PC-3 (cell line): ENCODE measurements around the gene SAMD11. TPM values are rescaled to one million over a fixed set of nuclear protein-coding genes. Genes with fewer than 3 reads are reported as not detected.

Experiments
- ATAC-seq: fragments of 200-7000 bp; cut with Tn5 transposase; 2 replicates; pipeline ENCODE4 v1.9.1; 2020; ENCODE audit warnings: mild to moderate bottlenecking, moderate library complexity
- BruUV-seq: library from RNA; stranded (reverse); fragments of 400-500 nt; replicated peaks from 2 replicates; lab custom pipeline; 2021; lab: Mats Ljungman, UMichigan
- CTCF ChIA-PET: fragments of 300-600 bp; sonication (Branson Sonifier 250); formaldehyde crosslinking; loops from one replicate; lab custom pipeline; 2022; ENCODE audit warnings: antibody characterized with exemption; lab: Charles Lee
- POLR2A ChIA-PET: fragments of 300-600 bp; sonication (Branson Sonifier 250); formaldehyde crosslinking; loops from one replicate; lab custom pipeline; 2022; ENCODE audit warnings: antibody characterized with exemption; ENCODE audit not compliant: unreplicated experiment; lab: Charles Lee
- DNase-seq: peaks from one replicate; pipeline ENCODE4 v3.0.0-alpha.2; 2015
- H2AFZ ChIP-seq: fragments of 300-600 bp; sonication (generic); 2 replicates; pipeline ENCODE4 v1.6.0; 2016; ENCODE audit warnings: antibody characterized with exemption, low read length
- H3F3A ChIP-seq: fragments of 300-600 bp; sonication (generic); one replicate; pipeline ENCODE4 v1.6.0; 2017; ENCODE audit warnings: antibody characterized with exemption, low read length, control low read depth, mild to moderate bottlenecking; ENCODE audit not compliant: unreplicated experiment
- H3K27ac ChIP-seq: fragments of 300-600 bp; sonication (generic); 2 replicates; pipeline ENCODE4 v1.5.1; 2016; ENCODE audit warnings: mild to moderate bottlenecking, low read length
- H3K27me3 ChIP-seq: fragments of 300-600 bp; sonication (generic); 2 replicates; pipeline ENCODE4 v1.6.1; 2016; ENCODE audit warnings: low read length, mixed read lengths
- H3K36me3 ChIP-seq: fragments of 300-600 bp; sonication (generic); 2 replicates; pipeline ENCODE4 v1.6.1; 2016; ENCODE audit warnings: low read depth, mixed run types, low read length, mixed read lengths
- H3K4me1 ChIP-seq: fragments of 300-600 bp; sonication (generic); 2 replicates; pipeline ENCODE4 v1.5.1; 2016; ENCODE audit warnings: low read length; ENCODE audit not compliant: insufficient read depth
- H3K4me2 ChIP-seq: fragments of 300-600 bp; sonication (generic); 2 replicates; pipeline ENCODE4 v1.6.0; 2016; ENCODE audit warnings: low read length
- H3K4me3 ChIP-seq: fragments of 300-600 bp; sonication (generic); 2 replicates; pipeline ENCODE4 v1.5.1; 2016; ENCODE audit warnings: mild to moderate bottlenecking, low read length, mixed read lengths
- H3K79me2 ChIP-seq: fragments of 300-600 bp; sonication (generic); 2 replicates; pipeline ENCODE4 v1.6.1; 2017; ENCODE audit warnings: low read length, mixed read lengths
- H3K9ac ChIP-seq: fragments of 300-600 bp; sonication (generic); 2 replicates; pipeline ENCODE4 v1.6.0; 2016; ENCODE audit warnings: mild to moderate bottlenecking, low read length
- H3K9me2 ChIP-seq: fragments of 300-600 bp; sonication (generic); replicated peaks from 2 replicates; pipeline ENCODE4 v1.6.1; 2016; ENCODE audit warnings: mixed run types, low read length, mixed read lengths
- H3K9me3 ChIP-seq: fragments of 300-600 bp; sonication (generic); 2 replicates; pipeline ENCODE4 v1.6.1; 2016; ENCODE audit warnings: low read length, mixed read lengths
- H4K20me1 ChIP-seq: fragments of 300-600 bp; sonication (generic); 2 replicates; pipeline ENCODE4 v1.6.1; 2016; ENCODE audit warnings: low read length, mixed read lengths
- EZH2 ChIP-seq: fragments of 300-600 bp; sonication (generic); IDR thresholded peaks from one replicate; pipeline ENCODE4 v1.6.1; 2017; ENCODE audit warnings: antibody characterized with exemption, mild to moderate bottlenecking, low read length; ENCODE audit not compliant: unreplicated experiment
- EZH2phosphoT487 ChIP-seq: fragments of 300-600 bp; sonication (generic); IDR thresholded peaks from 2 replicates; pipeline ENCODE4 v1.6.1; 2018; ENCODE audit warnings: mild to moderate bottlenecking, antibody characterized with exemption, low read length, borderline replicate concordance
- intact Hi-C: fragments of 100-400 bp; cut with micrococcal nuclease; formaldehyde crosslinking; loops from 2 replicates; pipeline ENCODE4 v1.9.0; 2023
- total RNA-seq: library from RNA; depleted of rRNA; stranded (reverse); fragments of >200 nt; gene quantifications from 2 replicates; pipeline ENCODE4 v1.2.3, GENCODE V29; 2014
- TF ChIP-seq, protein P1 (sequence below): fragments of 300-600 bp; sonication (generic); conservative IDR thresholded peaks from 2 replicates; pipeline ENCODE4 v1.5.1; 2017; ENCODE audit warnings: antibody characterized with exemption, low read depth, mild to moderate bottlenecking, low read length

SAMD11 gene
- total RNA-seq, 1 experiment from 2014 or later = 5.8 TPM

GRCh38 chr1:931380-932172 lies 7.9 kb downstream of the SAMD11 start:
- no peaks in the 10 kb centered on the region for H3F3A ChIP-seq
- ATAC-seq (no peak), DNase-seq (no peak)
- H3K9me3 ChIP-seq = no peaks in the 10 kb centered on the region
- no peaks in the 10 kb centered on the region for H4K20me1 ChIP-seq
- ChIA-PET CTCF (no interaction called here), POLR2A (no interaction called here)
- peaks cover 31% of the 10 kb centered on the region for H3K27me3 ChIP-seq
- H2AFZ ChIP-seq = no peak overlapping the region
- TF ChIP-seq EZH2 (no peak), EZH2phosphoT487 (no peak)
- TF ChIP-seq, protein P1, sequence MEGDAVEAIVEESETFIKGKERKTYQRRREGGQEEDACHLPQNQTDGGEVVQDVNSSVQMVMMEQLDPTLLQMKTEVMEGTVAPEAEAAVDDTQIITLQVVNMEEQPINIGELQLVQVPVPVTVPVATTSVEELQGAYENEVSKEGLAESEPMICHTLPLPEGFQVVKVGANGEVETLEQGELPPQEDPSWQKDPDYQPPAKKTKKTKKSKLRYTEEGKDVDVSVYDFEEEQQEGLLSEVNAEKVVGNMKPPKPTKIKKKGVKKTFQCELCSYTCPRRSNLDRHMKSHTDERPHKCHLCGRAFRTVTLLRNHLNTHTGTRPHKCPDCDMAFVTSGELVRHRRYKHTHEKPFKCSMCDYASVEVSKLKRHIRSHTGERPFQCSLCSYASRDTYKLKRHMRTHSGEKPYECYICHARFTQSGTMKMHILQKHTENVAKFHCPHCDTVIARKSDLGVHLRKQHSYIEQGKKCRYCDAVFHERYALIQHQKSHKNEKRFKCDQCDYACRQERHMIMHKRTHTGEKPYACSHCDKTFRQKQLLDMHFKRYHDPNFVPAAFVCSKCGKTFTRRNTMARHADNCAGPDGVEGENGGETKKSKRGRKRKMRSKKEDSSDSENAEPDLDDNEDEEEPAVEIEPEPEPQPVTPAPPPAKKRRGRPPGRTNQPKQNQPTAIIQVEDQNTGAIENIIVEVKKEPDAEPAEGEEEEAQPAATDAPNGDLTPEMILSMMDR = no peak
- intact Hi-C loops = no loop called here
- no peaks in the 10 kb centered on the region for H3K79me2 ChIP-seq
- H3K4me1 ChIP-seq = peaks cover 9% of the 10 kb centered on the region
- H3K4me2 ChIP-seq = no peak overlapping the region
- H3K36me3 ChIP-seq = no peaks in the 10 kb centered on the region
- no peak overlapping the region for H3K27ac ChIP-seq
- no peaks in the 10 kb centered on the region for H3K9me2 ChIP-seq
- H3K4me3 ChIP-seq = no peak overlapping the region
- no peak overlapping the region for H3K9ac ChIP-seq
- BruUV-seq = no TSS peak

- no peak overlapping the region for H3K4me3 ChIP-seq
- DNase-seq (no peak), ATAC-seq (no peak)
- no peak overlapping the region for H3K27ac ChIP-seq
- TF ChIP-seq, protein P1 = no peak
- TF ChIP-seq EZH2 (no peak), EZH2phosphoT487 (no peak)
- no TSS peak for BruUV-seq
- no peaks in the 10 kb centered on the region for H3F3A ChIP-seq
- no peaks in the 10 kb centered on the region for H3K36me3 ChIP-seq
- H3K79me2 ChIP-seq = no peaks in the 10 kb centered on the region
- H3K9me3 ChIP-seq = no peaks in the 10 kb centered on the region
- H3K4me2 ChIP-seq = no peak overlapping the region
- H4K20me1 ChIP-seq = no peaks in the 10 kb centered on the region
- no peak overlapping the region for H2AFZ ChIP-seq
- H3K9me2 ChIP-seq = no peaks in the 10 kb centered on the region
- intact Hi-C loops = no loop called here
- H3K27me3 ChIP-seq = peaks cover 26% of the 10 kb centered on the region
- peaks cover 9% of the 10 kb centered on the region for H3K4me1 ChIP-seq
- CTCF ChIA-PET = no interaction called here
- no peak overlapping the region for H3K9ac ChIP-seq
- POLR2A ChIA-PET = no interaction called here
Observed at GRCh38 chr1:932173-932510, 8.4 kb downstream of the SAMD11 start.
